ENCODE data around the gene SPATA20. TPM values are rescaled to one million over a fixed set of nuclear protein-coding genes. Genes with fewer than 3 reads are reported as not detected.

The SPATA20 gene
- total and polyA plus RNA-seq, 2 of the 8 experiments (the other 6 are each of a cell fraction or from before 2014, with no cell fraction given), result 16.2 to 17.5 TPM

GRCh38 chr17:50558941-50559614 is 12.1 kb downstream of the SPATA20 start (continued):
- TF ChIP-seq SAP30 (IDR thresholded peaks at IDR 0.05; ENCODE audit: insufficient read depth, insufficient replicate concordance, low read length) (no peak), JUND (IDR thresholded peaks at IDR 0.05; ENCODE audit: low read length) (no peak), RFX5 (IDR thresholded peaks at IDR 0.05; ENCODE audit: borderline replicate concordance, low read depth, low read length) (no peak), EGR1 (IDR thresholded peaks at IDR 0.05; ENCODE audit: borderline replicate concordance, low read depth, low read length) (no peak), CBX5 (IDR thresholded peaks at IDR 0.05; ENCODE audit: low read depth, low read length) (no peak)
